HG03095 (cell line): ENCODE results near the gene KMO.

Experiments used
- ATAC-seq: cut with Tn5 transposase; IDR thresholded peaks from one replicate; pipeline ENCODE4 v1.9.1; 2021; ENCODE audit warnings: moderate library complexity; ENCODE audit not compliant: unreplicated experiment

The KMO gene

DNA sequence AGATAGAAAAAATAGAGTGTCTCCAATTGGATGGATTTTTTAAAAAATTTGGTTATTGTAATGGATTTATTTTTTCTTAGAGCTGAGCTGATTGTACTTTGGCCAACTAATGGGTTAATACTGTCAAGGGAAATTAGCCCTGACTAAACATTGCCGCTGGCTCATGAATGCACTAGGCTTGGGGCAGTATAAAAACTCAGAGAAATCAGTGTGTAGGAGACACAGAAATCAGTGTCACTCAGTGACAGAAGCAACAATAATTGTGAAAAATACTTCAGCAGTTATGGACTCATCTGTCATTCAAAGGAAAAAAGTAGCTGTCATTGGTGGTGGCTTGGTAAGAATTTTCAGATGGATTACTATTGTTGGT is at the start of gene KMO:
Gene KMO (plus strand): TSS at position 217 of the 370 bp plus-strand sequence. CDS start 67 bp downstream, at position 284.
- peak; percentile 29 for ATAC-seq

DNA sequence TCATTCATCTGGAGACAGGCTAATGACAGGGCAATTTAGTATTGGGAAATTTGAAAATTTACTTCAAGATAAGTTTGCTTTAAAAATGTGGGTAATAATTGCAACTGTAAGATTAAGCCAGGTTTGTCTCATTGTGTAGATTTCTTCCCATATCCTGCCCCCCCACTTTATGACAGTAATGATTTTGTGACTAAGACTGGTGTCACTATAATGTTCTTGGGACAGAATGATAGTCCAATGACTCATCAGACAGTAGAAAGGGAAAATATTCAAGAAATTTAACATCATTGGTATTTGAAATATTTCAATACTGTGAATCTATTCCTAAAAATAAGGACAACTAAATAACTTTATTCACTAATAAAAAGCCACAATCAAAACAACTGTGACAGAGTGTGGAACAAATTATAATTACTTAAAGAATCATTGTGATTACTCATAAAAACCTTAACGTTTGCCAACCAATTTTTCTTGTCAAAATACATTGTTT is 49.4 kb upstream of the KMO start:
- no peak for ATAC-seq

DNA sequence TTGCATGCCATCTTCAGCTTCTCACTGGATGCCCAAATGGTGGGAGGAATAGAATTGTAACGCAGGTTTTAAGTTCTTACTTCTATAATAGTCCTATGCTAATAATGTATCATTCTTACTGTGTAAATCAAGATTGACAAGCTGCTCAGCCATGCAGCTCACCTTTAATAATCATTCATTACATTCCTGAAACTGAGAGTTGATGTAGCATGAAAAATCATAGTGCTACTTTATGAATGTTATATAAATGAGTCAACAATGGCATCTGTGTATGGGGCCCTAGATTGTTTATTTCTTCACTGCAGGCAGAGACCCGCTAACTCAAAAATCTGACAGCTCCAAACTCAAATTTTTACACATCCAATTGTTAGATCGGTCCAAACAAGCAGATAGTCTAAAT is 47.0 kb upstream of the KMO start:
- ATAC-seq: peak; percentile 56

DNA sequence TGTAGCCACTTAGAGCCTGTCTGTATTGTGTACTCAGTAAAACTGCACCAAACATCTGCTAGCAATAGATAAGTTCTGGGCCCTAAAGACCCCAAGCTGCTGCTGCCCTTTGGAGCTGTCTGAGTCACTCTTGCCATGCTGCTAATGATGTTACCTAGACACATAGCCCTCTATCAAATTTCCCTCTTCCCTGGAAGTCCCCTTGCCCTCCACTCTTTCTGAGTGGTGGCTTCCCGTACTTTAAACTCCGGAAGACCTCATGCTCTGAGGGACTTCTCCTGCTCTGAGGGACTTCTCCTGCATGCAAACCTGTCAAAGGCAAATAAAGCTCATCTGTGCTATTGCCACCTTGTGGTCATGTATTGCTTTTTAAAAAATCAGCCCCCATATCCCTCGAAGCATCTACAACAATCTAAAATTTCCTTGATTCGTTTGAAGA is 46.6 kb upstream of the KMO start:
- ATAC-seq: peak; percentile 71

DNA sequence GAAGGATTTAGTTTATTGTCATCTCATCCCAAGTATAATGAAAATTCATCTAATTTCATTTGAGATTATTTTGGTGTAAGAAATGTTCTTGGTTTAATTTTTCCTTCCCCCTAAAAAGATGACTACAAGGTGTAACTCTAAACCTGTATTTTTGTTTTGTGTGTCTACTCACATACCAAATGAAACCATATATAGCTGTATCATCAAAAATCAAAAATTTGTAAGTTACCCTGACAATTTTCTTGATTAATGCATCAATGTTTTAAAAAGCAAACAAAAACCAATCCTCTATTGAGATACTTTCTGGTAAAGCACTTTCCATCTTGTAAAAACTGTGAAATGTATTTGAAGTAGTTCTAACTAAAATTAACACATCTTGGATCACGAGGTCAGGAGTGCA is 43.4 kb upstream of the KMO start:
- ATAC-seq: no peak

DNA sequence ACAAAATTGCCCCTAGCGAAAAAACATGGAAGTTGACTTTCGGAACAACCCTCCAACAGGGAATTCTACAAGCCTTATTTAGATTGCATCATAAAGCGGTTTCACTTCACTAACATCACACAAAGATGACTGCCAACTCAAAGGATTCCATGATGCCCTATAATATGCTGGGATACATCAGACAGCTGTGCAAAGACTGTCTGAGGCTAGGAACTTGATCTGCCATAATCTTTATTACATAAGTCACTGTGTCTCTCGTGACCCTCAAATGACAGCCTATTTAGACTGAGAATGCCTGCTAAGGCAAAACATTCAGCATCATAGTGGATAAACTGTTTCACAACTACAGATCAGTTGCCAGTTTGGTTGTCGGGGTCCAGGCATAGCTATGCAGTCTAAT is 36.4 kb upstream of the KMO start:
- ATAC-seq: no peak

DNA sequence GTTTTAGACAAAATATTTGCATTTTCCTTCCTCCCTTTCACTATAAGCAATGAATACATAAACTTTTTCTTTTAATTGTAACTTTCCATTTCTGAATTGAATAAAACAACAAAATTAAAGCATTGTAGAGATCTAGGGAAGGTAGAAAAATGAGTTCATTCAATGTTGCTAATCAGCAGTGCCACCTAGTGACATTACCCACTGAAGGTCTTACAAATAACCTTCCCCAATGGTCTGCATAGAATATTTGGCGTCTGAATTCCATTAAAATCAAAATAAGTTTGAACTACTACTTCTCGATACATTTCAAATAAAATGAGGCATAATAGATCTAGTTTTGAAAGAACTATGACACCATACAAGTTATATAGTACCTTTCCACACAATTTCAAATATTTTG is 32.3 kb upstream of the KMO start:
- ATAC-seq: no peak

DNA sequence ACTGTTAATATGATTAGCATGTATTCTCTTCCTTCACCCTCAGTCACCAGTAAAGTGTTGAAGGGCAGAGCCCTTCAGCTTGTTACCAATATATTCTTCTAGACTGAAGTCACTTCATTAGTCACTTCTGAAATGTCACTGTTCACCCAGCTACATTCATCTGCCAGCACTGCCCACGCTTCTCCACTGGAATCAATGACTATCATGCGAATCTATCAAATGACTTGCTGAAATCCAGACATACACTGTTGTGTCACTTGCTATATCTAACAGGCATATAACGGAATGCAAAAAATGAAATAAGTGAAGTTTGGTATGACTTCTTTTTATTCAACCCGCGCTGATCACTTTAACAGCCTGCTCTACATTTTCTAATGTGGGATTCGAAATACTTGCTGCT is 28.7 kb upstream of the KMO start:
- no peak for ATAC-seq

DNA sequence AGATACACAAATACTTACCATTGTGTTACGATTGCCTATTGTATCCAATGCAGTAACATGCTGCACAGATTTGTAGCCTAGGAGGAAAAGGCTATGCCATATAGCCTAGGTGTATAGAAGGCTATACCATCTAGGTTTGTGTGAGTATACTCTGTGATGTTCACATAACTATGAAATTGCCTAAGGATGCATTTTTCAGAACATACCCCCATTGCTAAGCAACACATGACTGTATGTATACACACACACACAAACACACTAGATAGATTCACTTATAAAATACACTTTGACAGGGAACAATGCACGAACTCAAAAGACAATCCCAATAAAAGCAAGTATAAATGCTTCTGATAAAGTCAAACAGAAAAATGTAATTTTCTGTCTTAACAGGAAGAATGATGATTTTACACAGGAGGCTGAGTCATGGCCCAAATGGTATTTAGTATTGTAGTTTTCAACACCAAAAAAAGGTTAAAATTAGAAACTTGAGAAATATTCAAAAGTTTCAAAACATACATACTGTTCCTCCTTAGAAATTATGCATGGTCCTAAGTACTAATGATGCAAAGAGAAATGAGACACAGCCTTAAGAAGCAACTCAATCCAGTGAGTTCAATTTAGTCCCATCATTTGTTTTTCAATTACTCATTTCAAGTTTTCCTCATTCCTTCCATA is 24.9 kb upstream of the KMO start:
- ATAC-seq: no peak

DNA sequence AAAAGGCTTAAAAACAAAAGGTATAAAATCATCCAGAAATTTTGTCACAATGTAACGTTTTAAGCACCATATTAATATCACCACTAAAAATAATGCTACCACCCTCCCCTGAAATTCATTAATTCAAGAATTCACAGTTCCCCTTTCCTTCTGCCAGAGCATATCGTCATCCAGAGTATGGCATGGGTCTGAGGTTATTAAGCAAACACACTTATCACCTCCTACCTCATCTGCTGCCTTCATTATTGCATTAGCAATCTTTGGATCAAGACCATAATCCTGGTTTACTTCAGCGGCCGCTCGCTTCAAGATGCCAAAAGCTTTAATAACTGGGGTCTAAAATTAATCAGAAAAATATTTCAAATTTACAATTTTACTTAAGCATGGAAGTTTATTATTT is 18.8 kb upstream of the KMO start:
- no peak for ATAC-seq

DNA sequence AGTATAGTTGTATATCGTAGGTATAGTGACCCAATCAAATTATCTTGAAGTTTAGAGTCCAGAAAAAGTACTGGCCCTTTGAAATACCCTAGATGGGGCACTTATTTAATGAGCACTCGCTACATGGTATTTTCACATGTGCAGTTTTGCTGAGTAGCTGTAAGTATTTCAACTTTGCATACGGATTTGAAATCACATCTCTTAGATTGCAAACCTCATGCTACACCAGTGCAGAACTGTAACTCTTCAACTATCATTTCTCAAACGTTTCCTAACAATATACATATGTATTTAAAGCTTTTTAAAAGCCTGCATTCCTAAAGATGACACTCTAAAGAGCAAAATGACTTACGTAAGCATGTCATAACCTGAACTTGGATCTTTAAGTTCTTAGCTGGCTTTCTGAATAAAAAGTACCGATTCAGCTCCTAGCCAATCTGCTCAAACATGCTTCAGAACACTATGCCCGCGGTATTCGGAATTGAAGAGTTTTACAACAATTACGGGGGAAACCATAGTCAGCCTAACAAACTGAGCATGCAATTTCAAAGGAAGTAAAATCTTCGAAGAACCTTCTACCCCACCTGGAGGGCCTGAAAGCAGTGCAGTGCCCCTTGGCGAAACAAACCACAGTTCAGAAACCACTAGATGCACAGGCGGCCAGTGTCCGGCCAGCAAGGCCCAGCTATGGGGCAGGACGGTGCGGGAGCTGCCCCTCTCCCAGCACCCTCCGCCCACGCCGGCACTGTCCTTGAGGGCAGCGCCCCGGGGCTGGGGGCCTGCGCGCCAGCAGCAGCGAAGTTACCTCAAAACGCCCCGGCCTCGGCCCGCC is 13.5 kb upstream of the KMO start:
- peak; percentile 31 for ATAC-seq

DNA sequence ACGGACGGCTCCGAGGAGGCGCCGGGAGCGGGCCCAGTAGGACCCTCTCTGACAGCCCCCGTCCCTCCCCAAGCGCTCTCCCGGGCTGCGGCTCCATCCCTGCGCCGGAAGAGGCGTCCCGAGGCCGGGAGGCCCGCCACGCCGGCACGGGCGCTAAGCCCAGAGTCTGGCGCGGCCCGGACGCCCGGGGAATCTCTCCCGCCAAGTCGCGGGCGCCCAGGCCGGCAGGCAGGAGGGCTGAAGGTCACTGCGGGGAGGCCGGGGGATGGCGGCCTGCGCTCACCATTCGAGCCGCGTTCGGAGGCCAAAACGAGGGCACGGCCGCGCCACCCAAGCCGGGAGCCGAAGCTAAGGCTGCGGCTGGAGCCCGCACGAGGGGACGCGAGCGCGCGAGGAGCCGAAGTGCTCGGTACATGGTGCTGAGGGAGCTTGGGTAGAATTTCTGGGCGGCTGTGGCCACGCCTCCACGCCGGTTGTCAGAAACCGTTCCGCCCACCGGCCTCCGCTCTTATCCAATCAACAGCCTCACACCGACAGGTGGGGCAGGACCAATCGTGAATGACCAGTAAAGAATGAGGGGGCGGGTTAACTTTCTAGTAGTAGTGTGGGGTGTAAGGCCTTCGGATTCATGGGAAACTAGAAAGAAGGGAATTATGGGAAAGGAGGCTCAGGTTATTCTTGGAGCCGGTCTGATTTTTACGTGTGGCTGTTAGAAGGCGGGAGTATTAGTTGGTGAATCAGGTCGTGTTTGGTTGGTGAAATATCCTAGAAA is 12.7 kb upstream of the KMO start, which contains the start of gene FH:
Gene FH (minus strand): TSS at position 448 of the 772 bp plus-strand sequence. CDS start 33 bp downstream, at position 415.
- peak; percentile 97 for ATAC-seq

DNA sequence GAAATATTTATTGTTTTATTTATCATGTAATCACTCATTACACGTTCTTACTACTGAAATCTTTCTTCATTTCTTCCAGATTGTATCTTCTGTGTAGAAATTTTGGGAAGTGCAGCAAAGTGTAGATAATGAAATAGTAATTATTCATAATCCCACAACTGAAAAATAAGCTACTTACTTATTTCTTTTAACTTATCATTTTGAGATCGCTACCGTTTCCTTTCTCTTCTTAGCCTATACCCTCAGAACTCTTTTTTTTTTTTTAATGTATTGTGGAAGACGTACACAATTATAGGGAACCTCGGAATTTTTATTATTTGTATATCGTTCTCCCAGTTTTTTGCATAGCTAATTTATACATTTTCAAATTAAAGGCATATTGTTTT is 12.1 kb upstream of the KMO start:
- ATAC-seq: no peak

DNA sequence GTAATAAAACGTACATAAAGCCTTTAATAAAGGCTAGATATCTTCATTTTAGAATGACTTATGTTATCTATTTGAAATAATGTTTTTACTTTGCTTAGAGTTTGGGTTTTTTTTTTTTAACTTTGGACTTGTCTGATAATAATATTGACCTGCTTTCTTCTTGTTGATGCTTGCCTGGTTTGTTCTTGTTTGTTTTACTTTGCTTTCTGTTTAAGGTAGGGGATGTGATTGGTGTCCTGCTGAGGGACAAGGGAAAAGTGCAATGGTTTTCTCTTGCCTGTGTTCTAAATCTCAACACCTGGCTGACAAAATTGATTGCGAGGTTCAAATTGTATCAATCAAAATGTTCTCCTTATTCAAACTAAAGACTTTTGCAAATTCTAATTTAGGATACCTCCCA is 10.5 kb upstream of the KMO start:
- ATAC-seq: no peak

DNA sequence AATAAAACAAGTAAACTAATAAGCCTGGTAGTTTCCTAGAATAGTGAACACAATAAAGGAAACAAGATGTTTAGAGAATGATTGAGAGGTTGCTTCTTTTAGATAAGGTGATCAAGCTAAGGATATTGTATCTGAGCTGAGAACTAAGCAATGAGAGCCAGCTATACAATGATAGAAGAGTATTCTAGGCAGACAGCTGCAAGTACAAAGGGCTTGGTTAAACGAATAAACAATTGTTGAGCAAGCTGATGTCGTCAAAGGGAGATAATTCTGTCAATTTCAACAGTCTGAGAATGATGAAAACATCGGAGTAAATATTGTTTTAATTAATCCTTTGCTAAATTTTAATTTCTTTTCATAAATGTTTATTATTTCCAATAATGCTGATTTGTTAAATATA is 7.2 kb upstream of the KMO start:
- no peak for ATAC-seq

DNA sequence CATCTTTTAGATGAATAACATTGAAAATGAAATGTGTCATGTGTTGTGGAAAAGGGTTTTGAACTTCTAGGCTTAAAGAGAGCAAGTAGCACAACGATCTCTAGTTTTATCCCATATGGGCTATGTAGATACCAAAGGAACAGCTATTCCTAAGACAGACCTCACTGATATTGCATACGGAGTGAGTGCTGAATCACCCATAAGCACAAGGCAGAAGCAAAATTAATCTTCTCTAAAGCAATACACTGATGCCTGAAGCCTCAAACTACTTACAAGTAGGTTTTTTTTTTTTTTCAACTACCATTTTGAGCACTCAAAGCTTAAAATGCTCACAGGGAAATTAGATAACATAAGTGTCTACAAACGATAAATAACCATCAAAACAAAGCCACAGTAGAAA is 5.0 kb upstream of the KMO start:
- no peak for ATAC-seq

DNA sequence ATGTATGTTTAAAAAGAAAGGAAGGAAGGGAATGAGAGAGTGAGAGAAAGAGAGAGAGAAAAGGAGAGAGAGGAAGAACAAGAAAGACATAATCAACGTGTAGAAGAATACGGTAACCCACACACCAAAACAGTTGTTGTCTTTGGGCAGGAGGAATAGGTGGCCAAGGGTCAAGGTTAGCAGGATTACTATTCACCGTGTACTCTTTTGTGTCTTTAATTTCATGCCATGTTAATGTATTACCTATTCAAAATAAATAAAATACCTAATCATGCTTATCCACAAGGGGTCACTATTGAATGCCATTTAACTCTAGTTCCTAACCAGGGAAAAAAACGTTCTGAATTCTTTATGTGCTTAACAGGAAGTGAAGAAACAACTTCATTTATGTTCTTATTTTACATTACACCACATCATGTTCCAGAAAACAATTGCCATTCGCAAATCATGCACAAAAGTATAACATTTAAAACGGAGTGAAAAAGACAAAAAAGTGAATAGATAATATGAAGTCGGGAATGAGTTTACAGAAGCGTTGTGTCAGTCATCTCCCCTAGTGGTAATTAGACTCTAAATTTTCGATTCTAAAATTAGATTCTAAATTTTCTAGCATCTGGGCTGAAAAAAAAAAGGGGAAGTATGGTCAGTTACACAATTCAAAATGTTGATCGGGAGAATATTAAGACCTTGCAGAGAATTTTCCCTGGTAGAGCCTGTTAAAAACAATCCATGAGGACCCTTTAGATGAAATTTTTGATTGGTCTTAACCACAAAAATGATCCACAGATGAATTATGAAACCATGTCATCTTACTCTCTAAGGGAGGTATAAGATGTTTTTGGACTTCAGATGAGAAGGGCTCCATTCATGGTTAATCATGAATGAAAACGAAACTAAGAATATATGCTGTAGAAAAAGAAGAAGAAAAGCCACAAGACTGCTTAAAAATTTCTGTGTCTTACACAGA is 700 bp upstream of the KMO start:
- peak; percentile 57 for ATAC-seq

DNA sequence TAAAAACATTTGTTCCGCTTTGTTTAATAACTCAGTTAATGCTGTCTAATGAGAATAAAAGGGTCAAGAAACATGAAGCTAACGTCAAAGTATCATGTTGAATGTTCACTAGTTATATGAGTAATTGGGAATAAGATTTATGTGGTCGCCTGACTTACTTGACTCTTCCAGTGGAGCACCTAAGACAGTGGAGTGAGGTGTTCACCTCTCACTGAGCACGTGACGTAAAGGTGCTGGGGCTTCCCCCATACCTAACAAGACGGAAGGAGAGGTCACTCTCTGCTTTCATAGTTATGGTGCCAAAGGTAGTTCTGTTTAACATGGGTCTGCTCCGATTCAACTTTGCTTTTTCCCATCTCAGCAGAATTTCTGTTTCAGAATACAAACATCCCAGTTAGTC is 686 bp downstream of the KMO start:
- peak; percentile 64 for ATAC-seq

DNA sequence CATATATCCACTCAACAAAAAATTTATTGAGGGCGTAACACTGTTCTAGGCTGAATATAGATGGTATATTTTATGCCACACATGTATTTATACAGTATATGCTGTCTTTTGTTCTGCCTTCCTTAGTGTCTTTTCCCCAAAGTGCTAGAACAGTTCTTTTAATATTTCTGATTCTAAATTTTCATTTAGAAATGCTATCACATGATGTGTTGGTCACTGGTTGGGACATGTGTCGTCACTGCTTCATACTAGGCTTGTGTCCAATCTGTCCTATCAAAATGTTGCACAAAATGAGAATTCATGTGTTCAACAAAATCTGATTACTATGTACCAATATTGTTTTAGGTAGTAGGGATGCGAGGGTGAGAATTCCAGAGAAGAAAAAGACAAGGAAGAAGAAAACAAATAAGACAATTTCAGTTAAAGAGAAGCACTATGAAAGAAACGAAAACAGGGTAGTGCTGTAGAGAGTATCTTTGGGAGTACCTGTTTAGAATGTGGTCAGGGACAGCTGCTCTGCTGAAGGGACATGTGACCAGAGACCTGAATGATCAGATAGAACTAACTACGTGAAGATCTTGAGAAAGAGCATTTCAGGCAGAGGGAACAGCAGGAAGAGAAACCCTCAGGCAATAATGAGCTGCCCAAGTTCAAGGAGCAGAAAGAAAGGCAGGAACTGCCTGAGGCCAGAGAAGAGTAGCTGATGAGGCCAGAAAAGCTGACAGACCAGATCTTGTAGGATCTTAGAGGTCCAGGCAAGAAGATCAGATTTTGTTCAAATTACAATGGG is 1.3 kb downstream of the KMO start:
- peak; percentile 53 for ATAC-seq

DNA sequence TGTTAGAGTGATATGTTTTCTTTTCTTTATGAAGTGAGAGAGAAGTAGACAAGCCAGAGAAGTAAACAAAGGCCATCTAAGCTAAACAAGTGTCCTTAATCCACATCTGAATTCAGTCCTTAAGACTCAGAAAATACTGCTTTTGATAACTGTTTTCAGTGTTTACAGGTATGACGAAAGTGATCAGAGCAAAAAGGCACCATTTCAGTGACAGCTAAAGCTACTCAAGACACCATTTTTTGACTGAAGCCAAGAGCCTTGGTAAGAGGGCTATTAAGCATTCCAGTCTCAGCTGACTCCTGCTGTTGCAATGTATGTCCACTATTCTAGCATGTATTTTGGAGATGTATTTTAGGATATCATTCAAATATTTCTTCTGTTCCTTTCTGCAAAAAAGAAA is 4.1 kb downstream of the KMO start:
- ATAC-seq: no peak
